ENCODE results near the gene PSENEN.
"Not testable (repeated sequence)": the region's sequence is repeated elsewhere in the genome, so short reads cannot be mapped to it uniquely, and the experiment has no call there.

Gene PSENEN

GRCh38 chr19:35719402-35720162 is 25.9 kb upstream of the PSENEN start:
- DNase-seq, result no peak

GRCh38 chr19:35720163-35720524 is 25.3 kb upstream of the PSENEN start:
- DNase-seq, result no peak

- DNase-seq, result no peak
Observed at GRCh38 chr19:35720648-35721047, 24.8 kb upstream of the PSENEN start.

GRCh38 chr19:35721374-35721773 is 24.1 kb upstream of the PSENEN start:
- DNase-seq, result peak; percentile 28

- no peak for DNase-seq
Observed at GRCh38 chr19:35722461-35722860, 23.0 kb upstream of the PSENEN start.

GRCh38 chr19:35722897-35723296 is 22.6 kb upstream of the PSENEN start:
- no peak for DNase-seq

GRCh38 chr19:35723671-35724070 is 21.8 kb upstream of the PSENEN start:
- DNase-seq, result no peak

GRCh38 chr19:35724132-35724531 is 21.3 kb upstream of the PSENEN start:
- DNase-seq, result not testable (repeated sequence)

GRCh38 chr19:35724560-35724959 is 20.9 kb upstream of the PSENEN start:
- no peak for DNase-seq

GRCh38 chr19:35725216-35725861 is 20.1 kb upstream of the PSENEN start:
- DNase-seq, result no peak

GRCh38 chr19:35727053-35727955 is 18.1 kb upstream of the PSENEN start:
- no peak for DNase-seq

- no peak for DNase-seq
Observed at GRCh38 chr19:35727956-35728706, 17.3 kb upstream of the PSENEN start.

- no peak for DNase-seq
Observed at GRCh38 chr19:35729021-35729420, 16.4 kb upstream of the PSENEN start.

GRCh38 chr19:35729763-35730162 is 15.7 kb upstream of the PSENEN start:
- DNase-seq, result no peak

- no peak for DNase-seq
Observed at GRCh38 chr19:35730326-35730725, 15.1 kb upstream of the PSENEN start.

- DNase-seq, result no peak
Observed at GRCh38 chr19:35731353-35731752, 14.1 kb upstream of the PSENEN start.

- no peak for DNase-seq
Observed at GRCh38 chr19:35731779-35732405, 13.6 kb upstream of the PSENEN start.

- no peak for DNase-seq
Observed at GRCh38 chr19:35732540-35733179, 12.8 kb upstream of the PSENEN start.

- DNase-seq, result no peak
Observed at GRCh38 chr19:35733180-35734125, 12.0 kb upstream of the PSENEN start.

- DNase-seq, result no peak
Observed at GRCh38 chr19:35734273-35734672, 11.2 kb upstream of the PSENEN start.

GRCh38 chr19:35734889-35735288 is 10.6 kb upstream of the PSENEN start:
- DNase-seq, result no peak
